HUES48 (cell line): ENCODE data around the gene AFAP1.

Experiments
- H3K27ac ChIP-seq: one replicate; pipeline ENCODE4 v1.7.0; 2013; ENCODE audit warnings: low read depth, low read length, inconsistent platforms
- H3K27me3 ChIP-seq: 2 replicates; pipeline ENCODE4 v1.6.1; 2013; ENCODE audit warnings: mild to moderate bottlenecking, low read length; ENCODE audit not compliant: control insufficient read depth, insufficient read depth
- H3K36me3 ChIP-seq: 2 replicates; pipeline ENCODE4 v1.6.1; 2013; ENCODE audit warnings: low read length; ENCODE audit not compliant: control insufficient read depth, insufficient read depth
- H3K4me1 ChIP-seq: 2 replicates; pipeline ENCODE4 v1.6.1; 2013; ENCODE audit warnings: mild to moderate bottlenecking, low read length; ENCODE audit not compliant: control insufficient read depth, insufficient read depth
- H3K4me3 ChIP-seq: 2 replicates; pipeline ENCODE4 v1.5.1; 2013; ENCODE audit warnings: mild to moderate bottlenecking, low read depth, low read length
- H3K9ac ChIP-seq: 2 replicates; pipeline ENCODE4 v1.6.1; 2013; ENCODE audit warnings: mild to moderate bottlenecking, low read depth, low read length, moderate library complexity
- H3K9me3 ChIP-seq: 2 replicates; pipeline ENCODE4 v1.6.1; 2013; ENCODE audit warnings: low read length; ENCODE audit not compliant: control insufficient read depth, insufficient read depth

Gene AFAP1

GRCh38 chr4:7787067-7787466 lies 152.6 kb downstream of the AFAP1 start:
- H3K27me3 ChIP-seq: no peaks in the 10 kb centered on the region
- no peak overlapping the region for H3K27ac ChIP-seq
- no peak overlapping the region for H3K9ac ChIP-seq
- H3K4me3 ChIP-seq: no peak overlapping the region
- H3K36me3 ChIP-seq: peaks cover 7% of the 10 kb centered on the region; the same call in 1 of the 2 replicates
- H3K4me1 ChIP-seq: no peaks in the 10 kb centered on the region
- no peaks in the 10 kb centered on the region for H3K9me3 ChIP-seq

- no peak overlapping the region for H3K9ac ChIP-seq
- H3K27ac ChIP-seq: no peak overlapping the region
- H3K4me1 ChIP-seq: no peaks in the 10 kb centered on the region
These were observed 153.1 kb downstream of the AFAP1 start for GRCh38 chr4:7786517-7786916.

GRCh38 chr4:7786040-7786439 lies 153.6 kb downstream of the AFAP1 start:
- H3K36me3 ChIP-seq: peaks cover 11% of the 10 kb centered on the region
- H3K4me3 ChIP-seq: no peak overlapping the region

More at GRCh38 chr4:7786517-7786916, 153.1 kb downstream of the AFAP1 start:
- Histone ChIP-seq H3K4me3 (no peak overlapping the region), H3K27me3 (no peaks in the 10 kb centered on the region), H3K9me3 (no peaks in the 10 kb centered on the region), H3K36me3 (peaks cover 7% of the 10 kb centered on the region; the same call in 1 of the 2 replicates)

GRCh38 chr4:7785017-7785416 lies 154.6 kb downstream of the AFAP1 start:
- Histone ChIP-seq H3K9me3 (no peaks in the 10 kb centered on the region), H3K4me3 (no peak overlapping the region), H3K4me1 (no peaks in the 10 kb centered on the region), H3K9ac (no peak overlapping the region), H3K27ac (no peak overlapping the region), H3K27me3 (no peaks in the 10 kb centered on the region), H3K36me3 (peaks cover 16% of the 10 kb centered on the region)

More at GRCh38 chr4:7786040-7786439, 153.6 kb downstream of the AFAP1 start:
- Histone ChIP-seq H3K9ac (no peak overlapping the region), H3K4me1 (no peaks in the 10 kb centered on the region), H3K27me3 (no peaks in the 10 kb centered on the region), H3K9me3 (no peaks in the 10 kb centered on the region), H3K27ac (no peak overlapping the region)

- Histone ChIP-seq H3K36me3 (peaks cover 16% of the 10 kb centered on the region), H3K9ac (no peak overlapping the region), H3K27me3 (no peaks in the 10 kb centered on the region), H3K4me3 (no peak overlapping the region), H3K9me3 (no peaks in the 10 kb centered on the region), H3K4me1 (no peaks in the 10 kb centered on the region), H3K27ac (no peak overlapping the region)
These were observed 155.4 kb downstream of the AFAP1 start for GRCh38 chr4:7784131-7784870.

- no peak overlapping the region for H3K4me3 ChIP-seq
- H3K9me3 ChIP-seq: no peaks in the 10 kb centered on the region
- peaks cover 17% of the 10 kb centered on the region for H3K36me3 ChIP-seq
- H3K9ac ChIP-seq: no peak overlapping the region
- no peak overlapping the region for H3K27ac ChIP-seq
- H3K27me3 ChIP-seq: no peaks in the 10 kb centered on the region
- no peaks in the 10 kb centered on the region for H3K4me1 ChIP-seq
These were observed 156.1 kb downstream of the AFAP1 start for GRCh38 chr4:7783541-7783940.

- Histone ChIP-seq H3K36me3 (peaks cover 24% of the 10 kb centered on the region), H3K27ac (no peak overlapping the region), H3K4me3 (no peak overlapping the region), H3K27me3 (no peaks in the 10 kb centered on the region), H3K9ac (no peak overlapping the region), H3K9me3 (no peaks in the 10 kb centered on the region), H3K4me1 (no peaks in the 10 kb centered on the region)
These were observed 156.9 kb downstream of the AFAP1 start for GRCh38 chr4:7782783-7783182.

GRCh38 chr4:7781993-7782392 lies 157.7 kb downstream of the AFAP1 start:
- H3K9me3 ChIP-seq: no peaks in the 10 kb centered on the region
- H3K36me3 ChIP-seq: peaks cover 29% of the 10 kb centered on the region
- no peak overlapping the region for H3K9ac ChIP-seq
- no peaks in the 10 kb centered on the region for H3K4me1 ChIP-seq
- no peak overlapping the region for H3K27ac ChIP-seq
- H3K27me3 ChIP-seq: no peaks in the 10 kb centered on the region
- no peak overlapping the region for H3K4me3 ChIP-seq

- H3K27ac ChIP-seq: no peak overlapping the region
- H3K27me3 ChIP-seq: no peaks in the 10 kb centered on the region
- peaks cover 29% of the 10 kb centered on the region for H3K36me3 ChIP-seq
- no peak overlapping the region for H3K9ac ChIP-seq
- no peaks in the 10 kb centered on the region for H3K9me3 ChIP-seq
- no peak overlapping the region for H3K4me3 ChIP-seq
- H3K4me1 ChIP-seq: no peaks in the 10 kb centered on the region
These were observed 158.3 kb downstream of the AFAP1 start for GRCh38 chr4:7781366-7781765.

- Histone ChIP-seq H3K27ac (no peak overlapping the region), H3K9me3 (no peaks in the 10 kb centered on the region), H3K4me1 (no peaks in the 10 kb centered on the region), H3K9ac (no peak overlapping the region), H3K36me3 (peaks cover 25% of the 10 kb centered on the region), H3K27me3 (no peaks in the 10 kb centered on the region), H3K4me3 (no peak overlapping the region)
These were observed 158.8 kb downstream of the AFAP1 start for GRCh38 chr4:7780751-7781348.

- H3K9me3 ChIP-seq: no peaks in the 10 kb centered on the region
- H3K27me3 ChIP-seq: no peaks in the 10 kb centered on the region
- H3K9ac ChIP-seq: no peak overlapping the region
- H3K4me1 ChIP-seq: peaks cover 6% of the 10 kb centered on the region; the same call in 1 of the 2 replicates
- peaks cover 25% of the 10 kb centered on the region for H3K36me3 ChIP-seq
- H3K4me3 ChIP-seq: no peak overlapping the region
- H3K27ac ChIP-seq: no peak overlapping the region
These were observed 160.3 kb downstream of the AFAP1 start for GRCh38 chr4:7779432-7779768.
